Heart right ventricle (tissue), 16 donors: ENCODE results near the gene NCAM2. TPM values are rescaled to one million over a fixed set of nuclear protein-coding genes. Genes with fewer than 3 reads are reported as not detected.

Source experiments
- ATAC-seq, 8 donors: fragments of 200-7000 bp; cut with Tn5 transposase; one replicate each; pipeline ENCODE4 v1.9.1; 2020; ENCODE audit warnings: mild to moderate bottlenecking in 8 of 8, moderate library complexity in 8 of 8, moderate number of reproducible peaks in 1 of 8
- DNase-seq, 2 donors: peaks; one replicate each; pipeline ENCODE4 v3.0.0-alpha.2; 2020
- H3K27ac ChIP-seq, 10 donors: fragments of 200-600 bp; sonication (generic) in 2 of 10; one replicate each; pipeline versions ENCODE4 v1.5.0 to v1.8.0; 2020 to 2022; ENCODE audit warnings: mild to moderate bottlenecking in 3 of 10
- H3K27me3 ChIP-seq, 7 donors: fragments of 200-600 bp; one replicate each; pipeline ENCODE4 v1.8.0; 2021 to 2022; ENCODE audit warnings: mild to moderate bottlenecking in 2 of 7
- H3K36me3 ChIP-seq, 9 donors: fragments of 200-600 bp; sonication (generic) in 1 of 9; one replicate each; pipeline versions ENCODE4 v1.5.0 to v1.8.0; 2020 to 2022; ENCODE audit warnings: mild to moderate bottlenecking in 2 of 9
- H3K4me1 ChIP-seq, 9 donors: fragments of 200-600 bp; sonication (generic) in 1 of 9; one replicate each; pipeline versions ENCODE4 v1.5.0 to v1.8.0; 2020 to 2022; ENCODE audit warnings: mild to moderate bottlenecking in 4 of 9
- H3K4me3 ChIP-seq, 10 donors: fragments of 200-600 bp; sonication (generic) in 2 of 10; one replicate each; pipeline versions ENCODE4 v1.5.0 to v1.8.0; 2020 to 2022; ENCODE audit warnings: mild to moderate bottlenecking in 7 of 10, moderate library complexity in 2 of 10
- H3K9me3 ChIP-seq, 11 donors: fragments of 200-600 bp in 10 of 11; sonication (generic) in 2 of 11; one replicate each; pipeline versions ENCODE4 v1.5.0 to v1.8.0; 2013 to 2022; ENCODE audit warnings: mild to moderate bottlenecking in 2 of 11, control low read depth in 1 of 11, moderate library complexity in 1 of 11
- CTCF ChIP-seq, 9 donors: fragments of 200-600 bp; sonication (generic) in 2 of 9; IDR thresholded peaks; one replicate each; pipeline versions ENCODE4 v1.5.0 to v1.8.0; 2021 to 2022; ENCODE audit warnings: antibody characterized with exemption in 9 of 9, mild to moderate bottlenecking in 5 of 9, moderate library complexity in 1 of 9
- WGBS, 2 donors: extraction: QIAGEN DNeasy Blood & Tissue Kit; methylation state at CpG; one replicate each; pipeline ENCODE4 v1.1.7; 2013; ENCODE audit warnings: inconsistent platforms in 1 of 2; 5-methylcytosine and 5-hydroxymethylcytosine counted together
- intact Hi-C, 10 donors: fragments of 100-400 bp; cut with DNase I; formaldehyde crosslinking; loops; one replicate each; pipeline versions ENCODE4 v1.11.1 to v1.14.2; 2022
- polyA plus RNA-seq, 2 donors: library from polyadenylated mRNA; stranded (reverse); fragments of 200-250 nt; gene quantifications; one replicate each; pipeline ENCODE4 v1.2.3, GENCODE V29; 2013
- total RNA-seq, 10 donors: library from RNA; stranded (reverse); fragmentation: NEBNext Ultra II Directional in 3 of 10; extraction: Animal tissue kit (Norgen Biotek cat#: 25700) in 3 of 10; gene quantifications; one replicate each; pipeline versions ENCODE4 v1.2.1 to v1.2.4, GENCODE V29; 2021 to 2023
- donor health status: Arrhythmogenic right ventricular cardiomyopathy.
- donor health status: ischemic (EF 13 %, LVEDD 7.1; RV severe dilation, severe dysfunction).
- donor health status: healthy with polysubstance abuse.
- donor health status: DM: no; HTN: yes; CAD: no.
- donor health status: DM: no; HTN: no; CAD: no.
- donor health status: ischemic (EF 25% LVEDD 6.9; RV normal size, moderate dysfunction).
- donor health status: ischemic (EF 25% LVEDD 5.7; RV mildly dilated, moderate dysfunction).
- donor health status: healthy.
- donor health status: DM: yes; HTN: yes; CAD: no.
- donor health status: Ischemic cardiomyopathy.
- donor health status: ischemic (EF 35%, LVEDD 5.7; RV mildly dilated, moderate dysfunction).
- donor health status: nonischemic (EF 11% LVEDD 7.7; RV severe dilation, severe dysfunction).
- donor health status: DM: yes; HTN: yes; CAD: no.
- donor health status: PGD.
- donor health status: ischemic (EF 29% LVEDD 5.4; RV normal size, mild dysfunction).
- donor health status: nonischemic (EF 23%, LVEDD 6.1; RV moderate dilation, normal function).

Gene NCAM2
- total and polyA plus RNA-seq, 12 donors = 0.25 to 8.9 (median 3.1) TPM

GRCh38 chr21:21412096-21412495, 413.9 kb downstream of the NCAM2 start:
- 75 to 80% methylated on average over 6 of the region's 6 CpGs for WGBS, 2 donors
- no peak overlapping the region for H3K27ac ChIP-seq
- TF ChIP-seq CTCF (IDR thresholded peaks at IDR 0.05) = no peak

DNA sequence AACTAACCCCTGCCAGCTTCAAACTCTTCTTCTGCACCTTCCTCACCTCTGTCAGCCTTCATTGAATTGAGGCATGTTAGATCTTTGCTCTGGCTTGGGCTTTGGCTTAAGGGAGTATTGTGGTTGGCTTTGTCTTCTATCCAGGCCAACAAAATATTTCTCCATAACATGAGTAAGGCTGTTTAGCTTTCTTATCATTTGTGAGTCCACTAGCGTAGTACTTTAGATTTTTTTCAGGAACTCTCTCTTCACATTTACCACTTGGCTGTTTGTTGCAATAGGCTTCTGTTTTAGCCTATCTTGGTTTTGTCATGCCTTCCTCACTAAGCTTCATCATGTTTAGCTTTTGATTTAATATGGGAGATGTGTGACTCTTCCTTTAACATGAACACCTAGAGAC, 417.5 kb downstream of the NCAM2 start:
- no peak for DNase-seq
- Histone ChIP-seq H3K4me3 (no peak overlapping the region), H3K27me3 (no peaks in the 10 kb centered on the region), H3K27ac (no peak overlapping the region), H3K9me3 (no peaks in the 10 kb centered on the region), H3K36me3 (no peaks in the 10 kb centered on the region), H3K4me1 (no peaks in the 10 kb centered on the region)
- intact Hi-C loops = no loop called here
- 64 to 69% methylated on average over 1 of the region's 1 CpG for WGBS, 2 donors
- no peak for TF ChIP-seq CTCF (IDR thresholded peaks at IDR 0.05)
- no peak for ATAC-seq

More at GRCh38 chr21:21412096-21412495, 413.9 kb downstream of the NCAM2 start:
- Histone ChIP-seq H3K9me3 (peaks cover 0 to 7% (median 0%) of the 10 kb centered on the region in 11 donors), H3K36me3 (no peaks in the 10 kb centered on the region), H3K4me3 (no peak overlapping the region), H3K4me1 (no peaks in the 10 kb centered on the region), H3K27me3 (no peaks in the 10 kb centered on the region)
- intact Hi-C loops = no loop called here
- ATAC-seq (no peak), DNase-seq (no peak)

GRCh38 chr21:21434944-21435343, 436.7 kb downstream of the NCAM2 start:
- 93 to 95% methylated on average over 1 of the region's 1 CpG for WGBS, 2 donors
- intact Hi-C loops = no loop called here
- no peak for TF ChIP-seq CTCF (IDR thresholded peaks at IDR 0.05)
- Histone ChIP-seq H3K27ac (no peak overlapping the region), H3K36me3 (no peaks in the 10 kb centered on the region), H3K27me3 (no peaks in the 10 kb centered on the region), H3K4me1 (no peaks in the 10 kb centered on the region), H3K4me3 (no peak overlapping the region), H3K9me3 (peaks cover 0 to 9% (median 0%) of the 10 kb centered on the region in 11 donors)
- ATAC-seq = no peak
- DNase-seq = no peak

- H3K27me3 ChIP-seq = no peaks in the 10 kb centered on the region
- H3K36me3 ChIP-seq = no peaks in the 10 kb centered on the region
- H3K9me3 ChIP-seq = peaks cover 0 to 9% (median 0%) of the 10 kb centered on the region in 11 donors
- WGBS, 2 donors = 32 to 35% methylated on average over 1 of the region's 1 CpG
- no peak overlapping the region for H3K4me3 ChIP-seq
- no peaks in the 10 kb centered on the region for H3K4me1 ChIP-seq
- intact Hi-C loops = no loop called here
- ATAC-seq (no peak), DNase-seq (no peak)
- TF ChIP-seq CTCF (IDR thresholded peaks at IDR 0.05) = no peak
- H3K27ac ChIP-seq = no peak overlapping the region
These were observed 437.9 kb downstream of the NCAM2 start for GRCh38 chr21:21436012-21436534.
